Immature natural killer cell (primary cell): ENCODE measurements around the gene ZNF132. TPM values are rescaled to one million over a fixed set of nuclear protein-coding genes. Genes with fewer than 3 reads are reported as not detected.
A peak's percentile ranks its signal among the peaks of the same experiment; 100 is the strongest.
"Not testable (repeated sequence)": the region's sequence is repeated elsewhere in the genome, so short reads cannot be mapped to it uniquely, and the experiment has no call there.

ENCODE experiments used
- DNase-seq, 3 donors: peaks; one replicate each; pipeline ENCODE4 v3.0.0; 2022; ENCODE audit warnings: mixed read lengths in 1 of 3
- H3K27ac Mint-ChIP-seq, 6 donors: one replicate each; pipeline ENCODE4 v1.8.0; 2020; ENCODE audit warnings: mixed read lengths in 6 of 6, mild to moderate bottlenecking in 5 of 6, inconsistent platforms in 4 of 6, moderate library complexity in 3 of 6
- H3K27me3 Mint-ChIP-seq, 3 donors: one replicate each; pipeline ENCODE4 v1.8.0; 2020 to 2021; ENCODE audit warnings: low read depth in 3 of 3, mild to moderate bottlenecking in 3 of 3, mixed read lengths in 3 of 3, moderate library complexity in 3 of 3, inconsistent platforms in 1 of 3
- H3K36me3 Mint-ChIP-seq, 3 donors: one replicate each; pipeline ENCODE4 v1.8.0; 2020; ENCODE audit warnings: mixed read lengths in 3 of 3, inconsistent platforms in 2 of 3, mild to moderate bottlenecking in 2 of 3
- H3K4me1 Mint-ChIP-seq, 2 donors: one replicate each; pipeline ENCODE4 v1.8.0; 2020; ENCODE audit warnings: inconsistent platforms in 2 of 2, mild to moderate bottlenecking in 2 of 2, mixed read lengths in 2 of 2, moderate library complexity in 1 of 2
- H3K4me3 Mint-ChIP-seq, 5 donors: one replicate each; pipeline ENCODE4 v1.8.0; 2020; ENCODE audit warnings: mild to moderate bottlenecking in 5 of 5, mixed read lengths in 5 of 5, inconsistent platforms in 3 of 5, moderate library complexity in 3 of 5
- H3K9me3 Mint-ChIP-seq, 6 donors: one replicate each; pipeline ENCODE4 v1.8.0; 2020; ENCODE audit warnings: mild to moderate bottlenecking in 6 of 6, mixed read lengths in 6 of 6, inconsistent platforms in 4 of 6, moderate library complexity in 3 of 6
- polyA plus RNA-seq, 3 donors: library from polyadenylated mRNA; unstranded; fragments of 300-500 nt; fragmentation: Illumina TruSeq; gene quantifications; one replicate each; pipeline ENCODE4 v1.2.3, GENCODE V29; 2021

Gene ZNF132
- polyA plus RNA-seq, 3 donors from 2014 or later, result 0.60 to 1.2 TPM; not detected in 1

DNA sequence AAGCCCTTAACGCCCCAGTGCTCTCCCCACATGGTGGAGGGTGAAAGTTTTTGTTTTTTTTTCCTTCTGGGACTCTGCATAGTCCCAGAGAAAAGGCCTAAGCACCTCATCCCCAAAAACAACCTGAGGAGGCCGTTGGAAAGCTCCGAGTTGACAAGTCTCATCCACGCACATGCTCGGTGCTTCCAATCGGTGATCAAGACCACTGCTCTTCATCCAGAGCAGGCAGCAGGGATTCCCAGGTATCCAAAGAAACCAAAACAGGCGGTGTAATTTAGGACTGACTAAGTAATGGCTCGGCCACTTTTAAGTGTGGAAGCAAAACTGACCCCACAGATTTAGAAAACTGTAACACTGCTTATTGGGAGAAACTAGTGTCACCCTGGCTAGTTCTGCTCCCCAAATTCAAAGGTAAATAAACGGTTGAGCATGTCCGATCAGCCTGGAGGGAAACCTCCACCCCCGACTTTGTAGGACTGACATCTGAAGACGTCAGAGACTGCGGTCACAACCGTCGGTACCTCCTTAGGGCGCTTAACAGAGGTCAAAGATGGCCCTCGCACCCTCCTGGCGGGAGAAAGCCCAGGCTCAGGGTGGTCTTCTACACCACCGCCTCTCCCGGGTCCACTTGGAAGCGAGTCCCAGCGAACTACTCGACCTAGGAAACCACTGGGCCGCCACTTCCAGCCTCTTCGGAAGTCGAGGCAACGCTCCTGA lies 35.2 kb upstream of the ZNF132 start:
- no peak for DNase-seq
- H3K27ac Mint-ChIP-seq, result peak overlapping the region; percentile 95 to 100 (median 98)
- no peaks in the 10 kb centered on the region for H3K9me3 Mint-ChIP-seq
- peaks cover 0 to 3% (median 0%) of the 10 kb centered on the region in 3 donors for H3K36me3 Mint-ChIP-seq
- H3K4me1 Mint-ChIP-seq, result peaks cover 22 to 33% of the 10 kb centered on the region in 2 donors
- peaks cover 2 to 14% (median 9%) of the 10 kb centered on the region in 3 donors for H3K27me3 Mint-ChIP-seq
- H3K4me3 Mint-ChIP-seq, result peak overlapping the region; percentile 89 to 97 (median 94)

DNA sequence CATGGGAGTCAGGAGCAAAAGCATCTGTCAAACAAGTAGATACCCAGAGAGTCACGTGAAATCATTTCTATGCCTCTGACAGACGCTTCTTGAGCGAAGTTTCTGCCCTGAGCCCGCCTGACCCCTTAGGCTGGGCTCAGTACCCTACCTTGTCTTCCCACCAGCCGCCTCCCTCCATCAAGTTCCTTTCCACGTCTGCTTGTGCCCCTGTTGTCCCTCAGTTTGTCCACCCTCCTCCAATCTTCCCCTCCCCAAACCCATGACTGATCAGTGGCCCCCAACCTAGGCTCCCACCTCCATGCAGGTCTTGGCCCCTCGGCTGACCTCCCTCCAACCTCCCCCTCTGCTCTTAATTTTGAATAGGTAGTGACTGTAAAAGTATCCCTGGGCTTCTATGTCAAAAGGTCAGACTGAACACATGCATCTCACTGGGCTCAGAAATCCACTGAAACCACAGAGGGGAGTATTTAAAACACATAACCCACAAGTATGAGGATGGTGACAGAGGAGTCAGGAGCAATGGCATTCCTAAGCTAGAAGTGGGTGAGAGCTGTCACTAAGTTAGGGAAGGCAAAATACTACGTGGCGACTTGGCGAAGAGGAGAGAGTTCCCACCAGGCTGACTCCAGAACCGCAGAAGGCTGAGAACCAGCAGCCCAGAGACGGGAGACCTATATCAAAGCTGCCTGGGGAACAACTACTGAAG lies 34.5 kb upstream of the ZNF132 start:
- Mint-ChIP-seq H3K4me1 (peaks cover 22 to 33% of the 10 kb centered on the region in 2 donors), H3K36me3 (peaks cover 0 to 3% (median 0%) of the 10 kb centered on the region in 3 donors), H3K27me3 (peaks cover 2 to 14% (median 9%) of the 10 kb centered on the region in 3 donors), H3K4me3 (peak overlapping the region; percentile 35 to 97 (median 53)), H3K9me3 (no peaks in the 10 kb centered on the region), H3K27ac (peak overlapping the region; percentile 62 to 100 (median 80))
- DNase-seq, result no peak

DNA sequence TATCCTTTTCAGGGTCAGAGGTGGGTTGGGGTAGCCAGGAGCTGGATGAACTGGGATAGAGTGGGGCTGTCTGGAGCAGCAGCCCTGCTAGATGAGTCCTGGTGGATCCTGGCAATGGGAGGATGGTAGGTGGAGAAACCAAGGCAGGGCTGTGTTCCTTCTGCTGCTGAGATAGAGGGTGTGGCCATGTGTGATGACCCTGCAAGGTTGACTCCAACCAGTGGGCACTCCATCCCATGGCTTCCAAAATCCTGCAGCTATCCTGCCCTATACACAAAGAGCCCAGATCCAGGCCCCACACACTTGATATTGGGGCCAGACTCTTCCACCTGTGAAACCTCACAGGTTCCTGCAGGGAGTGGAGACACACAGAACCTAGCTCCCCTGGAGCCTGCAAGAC lies 33.8 kb upstream of the ZNF132 start:
- H3K36me3 Mint-ChIP-seq, result no peaks in the 10 kb centered on the region
- peak overlapping the region in 5 of 6 donors; percentile 62 to 100 (median 83) for H3K27ac Mint-ChIP-seq
- no peaks in the 10 kb centered on the region for H3K9me3 Mint-ChIP-seq
- peaks cover 2 to 17% (median 9%) of the 10 kb centered on the region in 3 donors for H3K27me3 Mint-ChIP-seq
- DNase-seq, result no peak
- peaks cover 22 to 37% of the 10 kb centered on the region in 2 donors for H3K4me1 Mint-ChIP-seq
- H3K4me3 Mint-ChIP-seq, result peak overlapping the region in 3 of 5 donors; percentile 18 to 97 (median 61)

DNA sequence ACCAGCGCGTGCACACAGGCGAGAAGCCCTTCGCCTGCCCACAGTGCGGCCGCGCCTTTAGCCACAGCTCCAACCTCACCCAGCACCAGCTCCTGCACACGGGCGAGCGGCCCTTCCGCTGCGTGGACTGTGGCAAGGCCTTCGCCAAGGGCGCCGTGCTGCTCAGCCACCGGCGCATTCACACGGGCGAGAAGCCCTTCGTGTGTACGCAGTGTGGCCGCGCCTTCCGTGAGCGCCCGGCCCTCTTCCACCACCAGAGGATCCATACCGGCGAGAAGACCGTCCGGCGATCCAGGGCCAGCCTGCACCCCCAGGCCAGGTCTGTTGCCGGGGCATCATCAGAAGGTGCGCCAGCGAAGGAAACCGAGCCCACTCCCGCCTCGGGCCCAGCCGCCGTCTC lies 31.8 kb upstream of the ZNF132 start:
- Mint-ChIP-seq H3K4me3 (no peak overlapping the region), H3K36me3 (no peaks in the 10 kb centered on the region), H3K9me3 (no peaks in the 10 kb centered on the region), H3K4me1 (peaks cover 35 to 47% of the 10 kb centered on the region in 2 donors), H3K27ac (no peak overlapping the region), H3K27me3 (peaks cover 0 to 17% (median 10%) of the 10 kb centered on the region in 3 donors)
- DNase-seq, result no peak

DNA sequence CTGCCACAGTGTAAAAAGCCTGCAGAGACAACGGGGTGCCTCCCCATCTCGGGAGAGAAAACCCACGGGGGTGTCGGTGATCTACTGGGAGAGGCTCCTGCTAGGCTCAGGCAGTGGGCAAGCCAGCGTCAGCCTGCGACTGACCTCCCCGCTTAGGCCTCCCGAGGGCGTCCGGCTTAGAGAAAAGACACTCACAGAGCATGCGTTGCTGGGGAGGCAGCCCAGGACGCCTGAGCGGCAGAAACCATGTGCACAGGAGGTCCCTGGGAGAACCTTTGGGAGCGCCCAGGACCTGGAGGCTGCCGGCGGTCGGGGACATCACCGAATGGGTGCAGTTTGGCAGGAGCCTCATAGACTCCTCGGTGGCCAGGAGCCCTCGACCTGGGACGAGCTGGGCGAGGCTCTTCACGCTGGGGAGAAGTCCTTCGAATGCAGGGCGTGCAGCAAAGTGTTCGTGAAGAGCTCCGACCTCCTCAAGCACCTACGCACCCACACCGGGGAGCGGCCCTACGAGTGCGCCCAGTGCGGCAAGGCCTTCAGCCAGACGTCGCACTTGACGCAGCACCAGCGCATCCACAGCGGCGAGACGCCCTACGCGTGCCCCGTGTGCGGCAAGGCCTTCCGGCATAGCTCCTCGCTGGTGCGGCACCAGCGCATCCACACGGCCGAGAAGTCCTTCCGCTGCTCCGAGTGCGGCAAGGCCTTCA lies 31.0 kb upstream of the ZNF132 start:
- DNase-seq, H3K27ac Mint-ChIP-seq, H3K4me3 Mint-ChIP-seq, H3K9me3 Mint-ChIP-seq, H3K36me3 Mint-ChIP-seq: not testable (repeated sequence)
- Mint-ChIP-seq H3K27me3 (peaks cover 0 to 12% (median 10%) of the 10 kb centered on the region in 3 donors), H3K4me1 (peaks cover 36 to 47% of the 10 kb centered on the region in 2 donors)

DNA sequence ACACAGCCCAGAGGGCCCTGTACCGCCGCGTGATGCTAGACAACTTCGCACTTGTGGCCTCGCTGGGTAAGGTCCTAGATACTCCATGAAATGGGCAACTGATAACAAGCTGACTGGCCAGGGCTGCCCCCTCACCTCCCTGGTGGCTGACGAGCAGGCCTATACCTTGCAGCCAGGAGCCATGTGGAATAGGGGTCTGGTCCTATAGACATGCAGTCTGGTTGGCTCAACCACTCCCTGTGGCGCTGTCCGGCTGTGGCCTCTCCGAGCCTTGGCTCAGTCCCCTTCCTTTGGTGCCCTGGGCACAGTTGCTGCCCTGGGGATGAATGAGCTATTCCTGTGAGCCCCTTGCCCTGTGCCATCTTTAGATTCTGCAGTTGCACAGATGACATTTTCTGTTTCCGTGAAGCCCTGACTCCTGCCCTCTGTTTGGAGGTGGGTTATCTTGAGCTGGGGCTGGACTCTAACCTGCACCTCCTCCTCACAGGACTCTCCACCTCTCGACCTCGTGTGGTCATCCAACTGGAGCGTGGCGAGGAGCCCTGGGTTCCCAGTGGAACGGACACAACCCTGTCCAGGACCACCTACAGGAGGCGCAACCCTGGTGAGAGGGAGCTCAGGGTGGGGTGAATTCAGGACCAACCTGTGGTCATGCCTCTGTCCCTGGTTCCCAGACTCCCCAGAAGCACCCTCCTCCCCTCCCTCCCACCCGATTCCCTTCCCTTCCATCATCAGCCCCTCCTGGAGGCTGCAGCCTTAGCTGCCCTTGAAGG lies 29.5 kb upstream of the ZNF132 start:
- Mint-ChIP-seq H3K4me3 (peak overlapping the region in 4 of 5 donors; percentile 13 to 86 (median 77)), H3K9me3 (no peaks in the 10 kb centered on the region), H3K27ac (peak overlapping the region in 3 of 6 donors; percentile 45 to 87 (median 61)), H3K4me1 (peaks cover 25 to 35% of the 10 kb centered on the region in 2 donors), H3K36me3 (no peaks in the 10 kb centered on the region), H3K27me3 (peaks cover 0 to 11% (median 6%) of the 10 kb centered on the region in 3 donors)
- no peak for DNase-seq

DNA sequence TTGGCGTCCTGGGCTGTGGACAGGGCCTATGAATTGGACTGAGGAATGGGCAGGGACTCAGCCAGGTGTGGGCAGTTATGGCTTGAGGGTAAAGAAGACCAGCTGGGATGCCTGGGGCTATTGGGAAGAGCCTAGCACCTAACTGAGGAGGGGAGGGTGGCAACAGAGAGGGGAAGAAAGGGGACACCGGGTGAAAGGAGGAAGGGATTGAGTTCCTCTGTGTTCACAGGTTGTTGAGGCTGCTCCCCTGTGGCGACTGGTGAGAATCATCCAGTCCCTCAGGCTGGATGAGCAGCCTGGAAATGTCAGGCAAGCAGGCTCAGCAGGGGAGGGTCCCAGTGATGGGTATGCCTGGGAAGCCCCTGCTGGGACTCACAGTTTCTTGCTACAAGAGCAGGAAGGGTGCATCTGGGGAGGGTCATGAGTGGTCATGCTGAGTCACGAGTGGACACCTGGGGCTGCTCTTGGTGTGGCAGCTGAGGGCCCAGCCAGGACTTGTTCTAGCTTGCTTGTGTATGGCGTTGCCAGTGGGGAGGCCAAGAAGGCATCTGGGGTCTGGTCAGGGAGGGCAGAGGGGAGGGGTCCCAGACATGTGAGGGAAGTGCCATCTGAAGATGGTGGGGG lies 28.4 kb upstream of the ZNF132 start:
- H3K36me3 Mint-ChIP-seq, result no peaks in the 10 kb centered on the region
- peaks cover 23 to 29% of the 10 kb centered on the region in 2 donors for H3K4me1 Mint-ChIP-seq
- no peaks in the 10 kb centered on the region for H3K9me3 Mint-ChIP-seq
- peaks cover 0 to 11% (median 6%) of the 10 kb centered on the region in 3 donors for H3K27me3 Mint-ChIP-seq
- peak overlapping the region; percentile 29 to 87 (median 66) for H3K27ac Mint-ChIP-seq
- peak overlapping the region; percentile 70 to 87 (median 84) for H3K4me3 Mint-ChIP-seq
- DNase-seq, result no peak

DNA sequence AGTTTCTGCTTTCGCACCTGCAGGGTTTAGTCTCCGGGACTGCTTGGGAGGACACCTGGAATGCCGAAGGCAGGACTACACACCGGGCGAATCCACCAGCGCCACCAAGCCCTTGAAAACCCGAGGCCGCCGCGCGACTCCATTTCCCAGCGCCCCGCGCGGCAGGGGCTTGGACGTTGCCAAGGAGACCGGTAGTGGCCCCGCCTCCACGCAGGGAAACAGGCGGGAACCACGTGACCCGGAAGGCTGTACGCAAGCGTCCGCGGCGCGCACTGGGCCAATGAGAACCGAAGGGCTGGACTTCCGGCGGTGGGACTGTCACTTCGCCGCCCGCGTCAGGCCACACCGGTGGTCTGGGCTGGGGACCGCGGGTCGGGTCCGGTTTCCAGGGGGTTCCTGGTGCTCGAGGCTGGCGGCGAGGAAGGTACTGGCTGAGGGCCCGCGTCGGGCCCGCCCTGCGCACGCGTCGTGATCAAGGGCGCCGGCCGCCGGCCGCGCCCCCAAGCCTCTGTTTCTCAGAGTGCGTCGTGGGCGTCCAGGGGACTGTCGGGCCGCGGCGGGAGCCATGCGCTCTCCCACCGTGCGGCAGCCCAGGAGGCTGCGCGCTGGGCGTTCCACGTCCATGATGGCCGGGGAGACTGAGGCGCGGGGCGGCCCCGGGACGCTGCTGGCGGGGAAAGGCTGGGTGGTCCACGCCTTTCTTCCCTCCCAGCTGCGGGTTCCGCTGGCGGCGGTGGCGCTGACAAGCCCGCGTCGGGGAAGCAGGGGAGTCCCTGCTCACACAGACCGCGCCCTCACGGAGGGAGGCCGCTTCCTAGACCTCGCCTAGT lies 27.0 kb upstream of the ZNF132 start, which contains the start of gene ZNF324:
TSS of gene ZNF324 (plus strand) at position 321 of the 830 bp plus-strand sequence. CDS start 2,106 bp downstream, outside the sequence.
- peak; percentile 96 for DNase-seq
- peaks cover 0 to 11% (median 3%) of the 10 kb centered on the region in 3 donors for H3K27me3 Mint-ChIP-seq
- peak within 1 kb of the TSS; percentile 57 to 90 (median 82) for H3K27ac Mint-ChIP-seq
- H3K36me3 Mint-ChIP-seq, result no peaks in the 10 kb centered on the region
- H3K4me1 Mint-ChIP-seq, result peaks cover 23 to 29% of the 10 kb centered on the region in 2 donors
- H3K4me3 Mint-ChIP-seq, result peak within 1 kb of the TSS; percentile 81 to 87 (median 84)
- H3K9me3 Mint-ChIP-seq, result no peaks in the 10 kb centered on the region

DNA sequence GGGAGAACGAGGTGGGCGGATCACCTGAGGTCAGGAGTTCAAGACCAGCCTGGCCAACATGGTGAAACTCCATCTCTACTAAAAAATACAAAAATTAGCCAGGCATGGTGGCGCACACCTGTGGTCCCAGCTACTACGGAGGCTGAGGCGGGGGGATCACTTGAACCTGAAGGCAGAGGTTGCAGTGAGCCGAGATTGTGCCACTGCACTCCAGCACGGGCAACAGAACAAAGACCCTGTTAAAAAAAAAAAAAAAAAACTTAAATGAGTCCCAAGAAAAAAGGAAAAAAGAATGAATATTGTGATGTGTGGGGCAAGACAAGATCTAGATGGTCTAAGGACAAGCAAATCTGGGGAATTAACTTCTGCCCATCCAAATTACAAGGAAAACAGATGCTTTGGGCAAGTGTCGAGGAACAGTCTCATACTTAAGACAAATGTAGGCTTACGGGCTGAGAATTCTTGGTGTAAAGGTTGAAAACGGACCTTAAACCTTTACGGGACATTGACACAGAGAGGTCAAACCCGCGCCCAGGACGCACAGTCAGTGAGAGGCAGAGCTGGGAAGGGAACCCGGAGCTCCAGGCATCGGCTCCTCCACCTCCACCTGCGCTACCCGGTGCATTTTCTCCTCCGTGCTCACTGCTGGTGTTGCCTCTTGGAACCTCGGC lies 26.3 kb upstream of the ZNF132 start:
- no peaks in the 10 kb centered on the region for H3K9me3 Mint-ChIP-seq
- H3K4me1 Mint-ChIP-seq, result peaks cover 23 to 29% of the 10 kb centered on the region in 2 donors
- no peak for DNase-seq
- H3K36me3 Mint-ChIP-seq, result no peaks in the 10 kb centered on the region
- peak overlapping the region; percentile 57 to 90 (median 82) for H3K27ac Mint-ChIP-seq
- H3K27me3 Mint-ChIP-seq, result peaks cover 0 to 11% (median 3%) of the 10 kb centered on the region in 3 donors
- peak overlapping the region; percentile 81 to 87 (median 84) for H3K4me3 Mint-ChIP-seq

DNA sequence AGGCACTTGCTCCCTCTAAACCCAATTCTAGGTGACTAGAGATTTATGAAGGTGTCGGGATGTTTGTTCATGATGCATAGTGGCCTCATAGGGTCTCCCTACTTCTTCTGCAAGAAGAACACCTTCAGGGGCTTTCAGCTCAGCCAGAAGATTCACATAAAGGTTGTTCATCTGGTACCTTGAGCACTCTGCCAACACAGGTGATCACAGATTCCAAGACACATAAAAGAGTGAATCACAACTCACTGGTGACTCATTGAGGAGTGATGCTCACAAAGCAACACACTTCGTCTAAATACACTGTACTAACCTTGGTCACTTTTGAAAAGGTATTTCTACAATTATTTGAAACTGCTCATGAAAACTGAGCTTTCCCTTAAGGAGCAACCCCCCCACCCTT lies 20.1 kb upstream of the ZNF132 start:
- no peaks in the 10 kb centered on the region for H3K9me3 Mint-ChIP-seq
- H3K4me1 Mint-ChIP-seq, result no peaks in the 10 kb centered on the region
- peaks cover 4 to 12% (median 7%) of the 10 kb centered on the region in 3 donors for H3K36me3 Mint-ChIP-seq
- H3K4me3 Mint-ChIP-seq, result no peak overlapping the region
- peaks cover 0 to 1% (median 0%) of the 10 kb centered on the region in 3 donors for H3K27me3 Mint-ChIP-seq
- H3K27ac Mint-ChIP-seq, result no peak overlapping the region
- DNase-seq, result no peak

DNA sequence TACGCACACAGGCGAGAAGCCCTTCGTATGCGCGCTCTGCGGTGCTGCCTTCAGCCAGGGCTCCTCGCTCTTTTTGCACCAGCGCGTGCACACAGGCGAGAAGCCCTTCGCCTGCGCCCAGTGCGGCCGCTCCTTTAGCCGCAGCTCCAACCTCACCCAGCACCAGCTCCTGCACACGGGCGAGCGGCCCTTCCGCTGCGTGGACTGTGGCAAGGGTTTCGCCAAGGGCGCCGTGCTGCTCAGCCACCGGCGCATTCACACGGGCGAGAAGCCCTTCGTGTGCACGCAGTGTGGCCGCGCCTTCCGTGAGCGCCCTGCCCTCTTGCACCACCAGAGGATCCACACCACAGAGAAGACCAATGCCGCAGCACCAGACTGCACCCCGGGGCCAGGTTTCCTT lies 16.2 kb upstream of the ZNF132 start:
- Mint-ChIP-seq H3K27me3 (peaks cover 3 to 5% (median 4%) of the 10 kb centered on the region in 3 donors), H3K9me3 (peaks cover 0 to 2% (median 0%) of the 10 kb centered on the region in 6 donors), H3K36me3 (peaks cover 7 to 18% (median 7%) of the 10 kb centered on the region in 3 donors), H3K4me1 (peaks cover 10 to 20% of the 10 kb centered on the region in 2 donors), H3K27ac (no peak overlapping the region), H3K4me3 (no peak overlapping the region)
- DNase-seq, result no peak
